Liver (tissue), 9 donors: ENCODE results near the gene MST1R. TPM values are rescaled to one million over a fixed set of nuclear protein-coding genes. Genes with fewer than 3 reads are reported as not detected.

ENCODE experiments used
- DNase-seq: peaks from one replicate; pipeline ENCODE4 v3.0.0-alpha.2; 2017; ENCODE audit warnings: low spot score
- H3K27ac ChIP-seq, 2 donors: one replicate each; pipeline ENCODE4 v1.7.0; 2013; ENCODE audit warnings: inconsistent platforms in 2 of 2, low read length in 2 of 2, control low read depth in 1 of 2, low read depth in 1 of 2, mild to moderate bottlenecking in 1 of 2
- H3K27me3 ChIP-seq, 4 donors: one replicate each; pipeline versions ENCODE4 v1.6.1 to v1.7.0; 2013; ENCODE audit warnings: low read length in 3 of 4, inconsistent platforms in 1 of 4, mild to moderate bottlenecking in 1 of 4, moderate library complexity in 1 of 4; ENCODE audit not compliant: control insufficient read depth in 4 of 4, insufficient read depth in 4 of 4
- H3K36me3 ChIP-seq, 4 donors: one replicate each; pipeline versions ENCODE4 v1.6.1 to v1.7.0; 2013; ENCODE audit warnings: low read length in 3 of 4, mild to moderate bottlenecking in 3 of 4, low read depth in 1 of 4, moderate library complexity in 1 of 4; ENCODE audit not compliant: control insufficient read depth in 4 of 4, insufficient read depth in 3 of 4
- H3K4me1 ChIP-seq, 4 donors: one replicate each; pipeline versions ENCODE4 v1.6.1 to v1.7.0; 2013; ENCODE audit warnings: low read length in 3 of 4, mild to moderate bottlenecking in 3 of 4, moderate library complexity in 1 of 4; ENCODE audit not compliant: control insufficient read depth in 4 of 4, insufficient read depth in 4 of 4
- H3K4me3 ChIP-seq, 3 donors: one replicate each; pipeline versions ENCODE4 v1.6.1 to v1.7.0; 2013; ENCODE audit warnings: low read length in 3 of 3, control low read depth in 1 of 3, low read depth in 1 of 3, mild to moderate bottlenecking in 1 of 3
- H3K9ac ChIP-seq, 2 donors: one replicate each; pipeline ENCODE4 v1.7.0; 2013; ENCODE audit warnings: low read length in 2 of 2, mild to moderate bottlenecking in 2 of 2, moderate library complexity in 2 of 2, control low read depth in 1 of 2, low read depth in 1 of 2
- H3K9me3 ChIP-seq, 4 donors: one replicate each; pipeline versions ENCODE4 v1.6.1 to v1.7.0; 2013; ENCODE audit warnings: low read length in 3 of 4; ENCODE audit not compliant: control insufficient read depth in 4 of 4
- CTCF ChIP-seq: fragments of 150-350 bp; IDR thresholded peaks from 2 replicates; pipeline ENCODE4 v1.5.1; 2017; ENCODE audit warnings: improper control_type of control experiment, low read depth, low read length; ENCODE audit not compliant: missing input control
- EGR1 ChIP-seq, 2 donors: IDR thresholded peaks; 2 replicates each; pipeline ENCODE4 v1.6.1; 2016 to 2018; ENCODE audit warnings: antibody characterized with exemption in 2 of 2, low read depth in 2 of 2
- FOXA1 ChIP-seq: IDR thresholded peaks from 2 replicates; pipeline ENCODE4 v1.6.1; 2016; ENCODE audit warnings: antibody characterized with exemption
- FOXA2 ChIP-seq: IDR thresholded peaks from 2 replicates; pipeline ENCODE4 v1.6.1; 2016; ENCODE audit warnings: antibody characterized with exemption
- GABPA ChIP-seq, 2 donors: IDR thresholded peaks in 1 of 2; conservative IDR thresholded peaks in 1 of 2; 2 replicates each; pipeline ENCODE4 v1.6.1; 2016; ENCODE audit warnings: antibody characterized with exemption in 2 of 2, mild to moderate bottlenecking in 1 of 2, moderate library complexity in 1 of 2
- HNF4A ChIP-seq, 2 donors: conservative IDR thresholded peaks; 2 replicates each; pipeline ENCODE4 v1.6.1; 2016; ENCODE audit warnings: antibody characterized with exemption in 2 of 2, mild to moderate bottlenecking in 2 of 2
- HNF4G ChIP-seq: IDR thresholded peaks from 2 replicates; pipeline ENCODE4 v1.6.1; 2016; ENCODE audit warnings: antibody characterized with exemption
- JUND ChIP-seq, 2 donors: IDR thresholded peaks; 2 replicates each; pipeline ENCODE4 v1.6.1; 2016; ENCODE audit warnings: antibody characterized with exemption in 2 of 2
- MAX ChIP-seq: IDR thresholded peaks from 2 replicates; pipeline ENCODE4 v1.6.1; 2016; ENCODE audit warnings: antibody characterized with exemption
- NR2F2 ChIP-seq: IDR thresholded peaks from 2 replicates; pipeline ENCODE4 v1.6.1; 2016; ENCODE audit warnings: antibody characterized with exemption
- RAD21 ChIP-seq, 2 donors: IDR thresholded peaks; 2 replicates each; pipeline ENCODE4 v1.6.1; 2016; ENCODE audit warnings: antibody characterized with exemption in 2 of 2, mild to moderate bottlenecking in 2 of 2
- RXRA ChIP-seq, 2 donors: IDR thresholded peaks; 2 replicates each; pipeline ENCODE4 v1.6.1; 2017 to 2018; ENCODE audit warnings: antibody characterized with exemption in 2 of 2, mild to moderate bottlenecking in 1 of 2
- SP1 ChIP-seq: IDR thresholded peaks from 2 replicates; pipeline ENCODE4 v1.6.1; 2018; ENCODE audit warnings: antibody characterized with exemption, mild to moderate bottlenecking
- TAF1 ChIP-seq: conservative IDR thresholded peaks from 2 replicates; pipeline ENCODE4 v1.6.1; 2016; ENCODE audit warnings: antibody characterized with exemption, mild to moderate bottlenecking
- YY1 ChIP-seq: IDR thresholded peaks from 2 replicates; pipeline ENCODE4 v1.6.1; 2016; ENCODE audit warnings: antibody characterized with exemption, mild to moderate bottlenecking
- WGBS: extraction: QIAGEN DNeasy Blood & Tissue Kit; methylation state at CpG from one replicate; pipeline ENCODE4 v1.1.7; 2013; 5-methylcytosine and 5-hydroxymethylcytosine counted together
- polyA plus RNA-seq, 2 donors: library from polyadenylated mRNA; stranded (reverse) in 1 of 2; unstranded in 1 of 2; fragments of 200-250 nt in 1 of 2; fragments of >200 nt in 1 of 2; fragmentation: Nextera tagmentation in 1 of 2; extraction: Ambion mirVana in 1 of 2; gene quantifications; one replicate each; pipeline versions ENCODE4 v1.2.1 to v1.2.3, GENCODE V29; 2013 to 2015
- total RNA-seq, 2 donors: library from RNA; depleted of rRNA; stranded (reverse); fragments of >200 nt; gene quantifications; one replicate each; pipeline ENCODE4 v1.2.3, GENCODE V29; 2014
- TF ChIP-seq, protein P1 (sequence below): IDR thresholded peaks from 2 replicates; pipeline ENCODE4 v1.6.1; 2016; ENCODE audit warnings: antibody characterized with exemption
- TF ChIP-seq, protein P2 (sequence below): IDR thresholded peaks from 2 replicates; pipeline ENCODE4 v1.6.1; 2016; ENCODE audit warnings: antibody characterized with exemption, mild to moderate bottlenecking
- TF ChIP-seq, protein P3 (sequence below): IDR thresholded peaks from 2 replicates; pipeline ENCODE4 v1.6.1; 2016; ENCODE audit warnings: antibody characterized with exemption
- donor health status: healthy.
- donor health status: healthy.
- donor health status: healthy.
- donor health status: healthy.
- donor health status: healthy.

MST1R gene
- total and polyA plus RNA-seq, 4 donors: 0.10 to 0.56 (median 0.33) TPM

- Histone ChIP-seq H3K9ac (no peak overlapping the region), H3K27ac (no peak overlapping the region), H3K9me3 (no peaks in the 10 kb centered on the region), H3K27me3 (no peaks in the 10 kb centered on the region), H3K36me3 (no peaks in the 10 kb centered on the region), H3K4me1 (peaks cover 0 to 9% (median 0%) of the 10 kb centered on the region in 4 donors), H3K4me3 (no peak overlapping the region)
- TF ChIP-seq GABPA (IDR thresholded peaks at IDR 0.05 in 1 of 2, conservative IDR thresholded peaks at IDR 0.05 in 1 of 2) (no peak), RXRA (IDR thresholded peaks at IDR 0.05) (no peak), SP1 (no peak), MAX (no peak), CTCF (no peak), EGR1 (IDR thresholded peaks at IDR 0.05; ENCODE audit: low read depth in 2 of 2) (no peak), FOXA1 (no peak), TAF1 (no peak), JUND (IDR thresholded peaks at IDR 0.05) (no peak), HNF4G (no peak), RAD21 (IDR thresholded peaks at IDR 0.05) (no peak), YY1 (no peak), FOXA2 (no peak)
- TF ChIP-seq, protein P1, sequence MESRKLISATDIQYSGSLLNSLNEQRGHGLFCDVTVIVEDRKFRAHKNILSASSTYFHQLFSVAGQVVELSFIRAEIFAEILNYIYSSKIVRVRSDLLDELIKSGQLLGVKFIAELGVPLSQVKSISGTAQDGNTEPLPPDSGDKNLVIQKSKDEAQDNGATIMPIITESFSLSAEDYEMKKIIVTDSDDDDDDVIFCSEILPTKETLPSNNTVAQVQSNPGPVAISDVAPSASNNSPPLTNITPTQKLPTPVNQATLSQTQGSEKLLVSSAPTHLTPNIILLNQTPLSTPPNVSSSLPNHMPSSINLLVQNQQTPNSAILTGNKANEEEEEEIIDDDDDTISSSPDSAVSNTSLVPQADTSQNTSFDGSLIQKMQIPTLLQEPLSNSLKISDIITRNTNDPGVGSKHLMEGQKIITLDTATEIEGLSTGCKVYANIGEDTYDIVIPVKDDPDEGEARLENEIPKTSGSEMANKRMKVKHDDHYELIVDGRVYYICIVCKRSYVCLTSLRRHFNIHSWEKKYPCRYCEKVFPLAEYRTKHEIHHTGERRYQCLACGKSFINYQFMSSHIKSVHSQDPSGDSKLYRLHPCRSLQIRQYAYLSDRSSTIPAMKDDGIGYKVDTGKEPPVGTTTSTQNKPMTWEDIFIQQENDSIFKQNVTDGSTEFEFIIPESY: no peak
- DNase-seq: no peak
These were observed 25.0 kb downstream of the MST1R start for GRCh38 chr3:49878686-49879085.

DNA sequence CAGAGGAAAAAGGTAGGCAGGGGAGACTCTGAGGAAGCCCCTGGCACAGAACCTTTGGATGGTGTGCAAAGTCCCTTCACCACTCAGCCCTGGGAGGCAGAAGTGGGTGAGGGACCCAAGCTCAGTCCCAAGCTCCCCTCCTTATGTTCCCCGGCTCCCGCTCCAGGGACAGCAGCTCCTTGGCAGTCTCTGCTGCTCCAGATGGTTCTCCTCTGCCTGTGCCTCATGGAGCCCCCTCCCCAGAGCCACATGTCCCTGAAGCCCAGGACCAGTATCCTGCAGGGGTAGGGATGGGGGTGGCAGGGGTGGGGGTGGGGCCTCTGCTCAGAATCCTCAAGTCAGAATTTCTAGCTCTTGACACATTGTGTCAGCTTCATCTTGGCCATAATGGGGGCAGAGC is 26.0 kb downstream of the MST1R start:
- Histone ChIP-seq H3K27ac (no peak overlapping the region), H3K36me3 (no peaks in the 10 kb centered on the region), H3K4me3 (no peak overlapping the region), H3K9me3 (no peaks in the 10 kb centered on the region), H3K4me1 (peaks cover 0 to 9% (median 0%) of the 10 kb centered on the region in 4 donors), H3K27me3 (no peaks in the 10 kb centered on the region), H3K9ac (no peak overlapping the region)
- WGBS: 89% methylated on average over 2 of the region's 2 CpGs
- TF ChIP-seq TAF1 (no peak), GABPA (IDR thresholded peaks at IDR 0.05 in 1 of 2, conservative IDR thresholded peaks at IDR 0.05 in 1 of 2) (no peak), CTCF (no peak), FOXA2 (no peak), SP1 (no peak), JUND (IDR thresholded peaks at IDR 0.05) (no peak), RXRA (IDR thresholded peaks at IDR 0.05) (no peak), HNF4G (no peak), MAX (no peak), RAD21 (IDR thresholded peaks at IDR 0.05) (no peak), HNF4A (conservative IDR thresholded peaks at IDR 0.05) (no peak), NR2F2 (no peak), FOXA1 (no peak)
- TF ChIP-seq, protein P2, sequence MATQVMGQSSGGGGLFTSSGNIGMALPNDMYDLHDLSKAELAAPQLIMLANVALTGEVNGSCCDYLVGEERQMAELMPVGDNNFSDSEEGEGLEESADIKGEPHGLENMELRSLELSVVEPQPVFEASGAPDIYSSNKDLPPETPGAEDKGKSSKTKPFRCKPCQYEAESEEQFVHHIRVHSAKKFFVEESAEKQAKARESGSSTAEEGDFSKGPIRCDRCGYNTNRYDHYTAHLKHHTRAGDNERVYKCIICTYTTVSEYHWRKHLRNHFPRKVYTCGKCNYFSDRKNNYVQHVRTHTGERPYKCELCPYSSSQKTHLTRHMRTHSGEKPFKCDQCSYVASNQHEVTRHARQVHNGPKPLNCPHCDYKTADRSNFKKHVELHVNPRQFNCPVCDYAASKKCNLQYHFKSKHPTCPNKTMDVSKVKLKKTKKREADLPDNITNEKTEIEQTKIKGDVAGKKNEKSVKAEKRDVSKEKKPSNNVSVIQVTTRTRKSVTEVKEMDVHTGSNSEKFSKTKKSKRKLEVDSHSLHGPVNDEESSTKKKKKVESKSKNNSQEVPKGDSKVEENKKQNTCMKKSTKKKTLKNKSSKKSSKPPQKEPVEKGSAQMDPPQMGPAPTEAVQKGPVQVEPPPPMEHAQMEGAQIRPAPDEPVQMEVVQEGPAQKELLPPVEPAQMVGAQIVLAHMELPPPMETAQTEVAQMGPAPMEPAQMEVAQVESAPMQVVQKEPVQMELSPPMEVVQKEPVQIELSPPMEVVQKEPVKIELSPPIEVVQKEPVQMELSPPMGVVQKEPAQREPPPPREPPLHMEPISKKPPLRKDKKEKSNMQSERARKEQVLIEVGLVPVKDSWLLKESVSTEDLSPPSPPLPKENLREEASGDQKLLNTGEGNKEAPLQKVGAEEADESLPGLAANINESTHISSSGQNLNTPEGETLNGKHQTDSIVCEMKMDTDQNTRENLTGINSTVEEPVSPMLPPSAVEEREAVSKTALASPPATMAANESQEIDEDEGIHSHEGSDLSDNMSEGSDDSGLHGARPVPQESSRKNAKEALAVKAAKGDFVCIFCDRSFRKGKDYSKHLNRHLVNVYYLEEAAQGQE: no peak
- TF ChIP-seq, protein P1: no peak
- TF ChIP-seq, protein P3, sequence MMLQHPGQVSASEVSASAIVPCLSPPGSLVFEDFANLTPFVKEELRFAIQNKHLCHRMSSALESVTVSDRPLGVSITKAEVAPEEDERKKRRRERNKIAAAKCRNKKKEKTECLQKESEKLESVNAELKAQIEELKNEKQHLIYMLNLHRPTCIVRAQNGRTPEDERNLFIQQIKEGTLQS: no peak
- DNase-seq: no peak
